GM10266 (cell line): Measurements from ENCODE around the gene FERMT3.

Experiments
- DNase-seq: peaks from one replicate; pipeline ENCODE4 v3.0.0; 2012; ENCODE audit errors: extremely low spot score
- CTCF ChIP-seq: IDR thresholded peaks from 2 replicates; pipeline ENCODE4 v1.5.1; 2012; ENCODE audit warnings: mild to moderate bottlenecking, low read depth; ENCODE audit not compliant: control insufficient read depth, insufficient read depth; ENCODE audit errors: missing control alignments

Gene FERMT3

GRCh38 chr11:64210301-64211020, 3.9 kb downstream of the FERMT3 start:
- no peak for DNase-seq
- TF ChIP-seq CTCF: no peak

GRCh38 chr11:64211181-64211872, 4.8 kb downstream of the FERMT3 start:
- no peak for DNase-seq
- no peak for TF ChIP-seq CTCF

- DNase-seq: no peak
- no peak for TF ChIP-seq CTCF
These were observed 10.4 kb downstream of the FERMT3 start for GRCh38 chr11:64216879-64217278.

GRCh38 chr11:64218628-64219353, 12.3 kb downstream of the FERMT3 start:
- no peak for TF ChIP-seq CTCF
- DNase-seq: no peak

- DNase-seq: no peak
- TF ChIP-seq CTCF: no peak
These were observed 12.8 kb downstream of the FERMT3 start for GRCh38 chr11:64219354-64219684.

- no peak for TF ChIP-seq CTCF
- DNase-seq: no peak
These were observed 13.2 kb downstream of the FERMT3 start for GRCh38 chr11:64219755-64220154.

- no peak for TF ChIP-seq CTCF
- DNase-seq: no peak
These were observed 13.8 kb downstream of the FERMT3 start for GRCh38 chr11:64220271-64220670.
